Neuronal stem cell (in vitro differentiated cells): ENCODE measurements around the gene KIF26A.

Experiments used
- DNase-seq: peaks from one replicate; pipeline ENCODE4 v3.0.0-alpha.2; 2013; ENCODE audit warnings: low spot score
- H2AFZ ChIP-seq: one replicate; pipeline ENCODE4 v1.6.1; 2013; ENCODE audit warnings: mild to moderate bottlenecking, low read length, inconsistent platforms
- H2AK5ac ChIP-seq: 2 replicates; pipeline ENCODE4 v1.6.1; 2013; ENCODE audit warnings: low read depth, mild to moderate bottlenecking, inconsistent platforms, low read length, moderate library complexity, mixed read lengths
- H2BK120ac ChIP-seq: 2 replicates; pipeline ENCODE4 v1.6.1; 2013; ENCODE audit warnings: low read depth, mild to moderate bottlenecking, inconsistent platforms, low read length, moderate library complexity, mixed read lengths
- H2BK12ac ChIP-seq: one replicate; pipeline ENCODE4 v1.6.1; 2013; ENCODE audit warnings: low read length, inconsistent platforms
- H2BK15ac ChIP-seq: 2 replicates; pipeline ENCODE4 v1.6.1; 2013; ENCODE audit warnings: mild to moderate bottlenecking, low read length, inconsistent platforms, mixed read lengths
- H2BK5ac ChIP-seq: one replicate; pipeline ENCODE4 v1.6.1; 2013; ENCODE audit warnings: inconsistent platforms, mild to moderate bottlenecking, low read length, moderate library complexity
- H3K14ac ChIP-seq: one replicate; pipeline ENCODE4 v1.6.1; 2013; ENCODE audit warnings: low read length, inconsistent platforms
- H3K18ac ChIP-seq: 2 replicates; pipeline ENCODE4 v1.6.1; 2013; ENCODE audit warnings: low read length, inconsistent platforms
- H3K23ac ChIP-seq: 2 replicates; pipeline ENCODE4 v1.6.1; 2013; ENCODE audit warnings: low read depth, mild to moderate bottlenecking, mixed read lengths, low read length, inconsistent platforms; ENCODE audit not compliant: poor library complexity
- H3K27ac ChIP-seq: replicated peaks from 3 replicates; pipeline ENCODE4 v1.5.1; 2013; ENCODE audit warnings: low read length, inconsistent platforms
- H3K27me3 ChIP-seq, 3 experiments: 2 replicates each; pipeline ENCODE4 v1.6.1; 2013; ENCODE audit warnings: low read length in 3 of 3, mild to moderate bottlenecking in 2 of 3, inconsistent platforms in 1 of 3, low read depth in 1 of 3, mixed read lengths in 1 of 3, moderate library complexity in 1 of 3; ENCODE audit not compliant: control insufficient read depth in 3 of 3, insufficient read depth in 3 of 3
- H3K36me3 ChIP-seq, 2 donors: replicated peaks in 1 of 2; 2 replicates each; pipeline ENCODE4 v1.6.1; 2013; ENCODE audit warnings: low read length in 2 of 2; ENCODE audit not compliant: control insufficient read depth in 2 of 2, insufficient read depth in 2 of 2
- H3K4ac ChIP-seq: 2 replicates; pipeline ENCODE4 v1.6.1; 2013; ENCODE audit warnings: inconsistent platforms, mild to moderate bottlenecking, low read length, moderate library complexity
- H3K4me1 ChIP-seq, 2 donors: 1 replicate in 1 of 2; 2 replicates in 1 of 2; pipeline ENCODE4 v1.6.1; 2013; ENCODE audit warnings: low read length in 2 of 2, low read depth in 1 of 2; ENCODE audit not compliant: control insufficient read depth in 2 of 2, insufficient read depth in 1 of 2
- H3K4me2 ChIP-seq: one replicate; pipeline ENCODE4 v1.6.1; 2013; ENCODE audit warnings: mild to moderate bottlenecking, low read length, inconsistent platforms; ENCODE audit not compliant: insufficient read depth, poor library complexity, severe bottlenecking
- H3K4me3 ChIP-seq, 2 donors: 2 replicates each; pipeline ENCODE4 v1.5.1; 2013; ENCODE audit warnings: low read length in 2 of 2, mild to moderate bottlenecking in 2 of 2, inconsistent platforms in 1 of 2, moderate library complexity in 1 of 2
- H3K79me1 ChIP-seq: one replicate; pipeline ENCODE4 v1.6.1; 2013; ENCODE audit warnings: low read depth, mild to moderate bottlenecking, inconsistent platforms, low read length, moderate library complexity
- H3K9ac ChIP-seq: one replicate; pipeline ENCODE4 v1.6.1; 2013; ENCODE audit warnings: mild to moderate bottlenecking, low read depth, low read length, inconsistent platforms; ENCODE audit not compliant: poor library complexity
- H3K9me3 ChIP-seq, 2 donors: replicated peaks in 1 of 2; 2 replicates each; pipeline versions ENCODE3 to v1.6.1; 2013; ENCODE audit warnings: low read length in 2 of 2, mild to moderate bottlenecking in 2 of 2, inconsistent platforms in 1 of 2, low read depth in 1 of 2, mixed read lengths in 1 of 2, moderate library complexity in 1 of 2; ENCODE audit not compliant: control insufficient read depth in 2 of 2, insufficient read depth in 1 of 2
- H4K8ac ChIP-seq: one replicate; pipeline ENCODE4 v1.6.1; 2013; ENCODE audit warnings: low read depth, mild to moderate bottlenecking, inconsistent platforms, low read length, moderate library complexity
- H4K91ac ChIP-seq: one replicate; pipeline ENCODE4 v1.6.1; 2013; ENCODE audit warnings: low read length, low read depth, mild to moderate bottlenecking, inconsistent platforms; ENCODE audit not compliant: poor library complexity
- WGBS, 2 donors: extraction: QIAGEN DNeasy Blood & Tissue Kit; methylation state at CpG; one replicate each; pipeline ENCODE4 v1.1.7; 2013; ENCODE audit warnings: missing lambda C conversion rate in 2 of 2, mixed read lengths in 1 of 2; ENCODE audit not compliant: insufficient read length in 2 of 2, insufficient replicate concordance in 1 of 2; ENCODE audit errors: extremely low coverage in 2 of 2; 5-methylcytosine and 5-hydroxymethylcytosine counted together

The KIF26A gene

DNA sequence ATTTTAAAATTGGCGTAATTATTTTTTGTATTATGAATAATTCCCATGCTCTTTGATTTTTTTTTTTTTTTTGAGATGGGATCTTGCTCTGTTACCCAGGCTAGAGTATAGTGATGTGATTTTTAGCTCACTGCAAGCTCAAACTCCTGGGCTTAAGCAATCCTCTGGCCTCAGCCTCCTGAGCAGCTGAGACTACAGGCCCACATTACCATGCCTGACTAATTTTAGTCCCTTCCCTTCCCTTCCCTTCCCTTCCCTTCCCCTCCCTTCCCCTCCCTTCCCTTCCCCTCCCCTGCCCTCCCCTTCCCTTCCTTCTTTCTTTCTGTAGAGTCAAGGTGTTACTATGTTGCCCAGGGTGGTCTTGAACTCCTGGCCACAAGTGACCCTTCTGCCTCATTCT lies 9.4 kb upstream of the KIF26A start:
- Histone ChIP-seq H3K79me1 (no peaks in the 10 kb centered on the region), H3K4ac (no peak overlapping the region), H3K9ac (no peak overlapping the region), H2BK5ac (no peak overlapping the region), H2BK120ac (no peak overlapping the region), H2BK12ac (no peak overlapping the region), H2BK15ac (no peak overlapping the region), H3K9me3 (peaks cover 3 to 4% of the 10 kb centered on the region in 2 donors), H2AK5ac (no peak overlapping the region), H3K4me2 (no peak overlapping the region), H3K18ac (no peak overlapping the region), H4K91ac (no peak overlapping the region), H4K8ac (no peak overlapping the region), H3K27ac (no peak overlapping the region), H3K27me3 (peaks cover 0 to 19% (median 0%) of the 10 kb centered on the region in 3 experiments), H2AFZ (no peak overlapping the region), H3K36me3 (no peaks in the 10 kb centered on the region), H3K4me3 (no peak overlapping the region), H3K14ac (no peak overlapping the region), H3K23ac (no peak overlapping the region), H3K4me1 (no peaks in the 10 kb centered on the region)
- whole genome bisulfite sequencing, 2 donors = no CpG with 5 or more reads among the region's 1 CpG
- DNase-seq = no peak

DNA sequence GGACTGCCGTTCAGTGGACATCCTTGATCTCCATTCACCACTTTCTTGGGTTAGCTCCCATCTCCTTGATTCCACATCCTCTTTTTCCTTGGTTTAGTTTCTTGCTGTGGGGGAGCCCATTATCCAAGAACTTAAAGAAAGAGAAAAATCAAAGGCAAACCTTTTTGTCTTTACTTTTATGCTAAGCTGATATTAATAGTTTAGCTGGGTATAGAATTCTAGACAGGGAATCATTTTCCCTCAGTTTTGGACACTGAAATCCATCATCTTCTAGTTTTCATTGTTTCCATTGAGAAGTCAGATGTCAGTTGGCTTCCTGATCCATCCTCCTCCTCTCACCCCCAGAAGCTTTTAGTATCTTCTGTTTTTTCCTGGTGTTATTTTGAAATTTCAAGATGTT lies 8.8 kb upstream of the KIF26A start:
- no peak overlapping the region for H3K18ac ChIP-seq
- no peak overlapping the region for H2AFZ ChIP-seq
- H3K79me1 ChIP-seq = no peaks in the 10 kb centered on the region
- no peak overlapping the region for H2BK120ac ChIP-seq
- H3K4ac ChIP-seq = no peak overlapping the region
- H3K4me1 ChIP-seq = no peaks in the 10 kb centered on the region
- no peak overlapping the region for H2BK5ac ChIP-seq
- no peak overlapping the region for H3K23ac ChIP-seq
- no peak overlapping the region for H3K4me2 ChIP-seq
- H2BK12ac ChIP-seq = no peak overlapping the region
- no peak overlapping the region for H3K9ac ChIP-seq
- no peak for DNase-seq
- no peak overlapping the region for H4K91ac ChIP-seq
- H2AK5ac ChIP-seq = no peak overlapping the region
- no peak overlapping the region for H3K14ac ChIP-seq
- H3K27me3 ChIP-seq = peaks cover 0 to 25% (median 0%) of the 10 kb centered on the region in 3 experiments
- H3K9me3 ChIP-seq = peaks cover 3 to 4% of the 10 kb centered on the region in 2 donors
- no peak overlapping the region for H3K4me3 ChIP-seq
- no peaks in the 10 kb centered on the region for H3K36me3 ChIP-seq
- H3K27ac ChIP-seq = no peak overlapping the region
- WGBS, 2 donors = no CpG with 5 or more reads among the region's 1 CpG
- H2BK15ac ChIP-seq = no peak overlapping the region
- no peak overlapping the region for H4K8ac ChIP-seq

DNA sequence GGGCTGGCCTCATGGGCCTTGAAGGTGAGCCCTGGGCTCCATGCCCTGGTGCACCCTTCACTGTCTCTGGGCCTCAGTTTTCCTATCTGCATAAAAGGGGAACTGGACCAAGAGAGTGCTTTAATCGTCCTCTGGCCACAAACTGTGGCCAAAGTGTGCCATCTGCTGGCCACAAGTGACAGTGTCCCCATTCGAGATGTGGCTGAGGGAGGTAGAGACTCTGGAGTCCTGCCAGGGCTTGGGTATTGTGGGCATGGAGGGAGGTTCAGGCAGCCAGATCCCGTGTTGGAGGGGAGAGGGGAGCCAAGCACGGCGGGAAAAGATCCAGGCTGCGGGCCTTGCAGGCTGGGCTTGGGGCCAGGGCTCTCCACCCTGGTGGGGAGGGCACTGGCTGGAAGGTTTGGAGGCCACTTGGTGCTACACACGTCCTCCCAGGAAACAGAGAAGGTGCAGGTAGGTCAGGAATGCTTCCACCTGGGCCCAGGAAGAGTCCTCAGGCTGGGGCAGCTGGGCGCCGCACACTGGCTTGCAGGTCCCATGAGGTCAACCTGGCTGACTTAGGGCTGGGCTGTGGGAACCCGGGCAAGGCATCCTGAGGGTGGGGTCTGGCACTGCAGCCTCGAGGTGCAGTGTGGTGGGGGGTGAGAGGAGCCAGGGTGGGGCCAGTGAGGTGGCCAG lies 7.3 kb upstream of the KIF26A start:
- Histone ChIP-seq H3K36me3 (no peaks in the 10 kb centered on the region), H3K27ac (no peak overlapping the region), H2BK15ac (no peak overlapping the region), H3K14ac (no peak overlapping the region), H2AFZ (no peak overlapping the region), H4K91ac (no peak overlapping the region), H2BK120ac (no peak overlapping the region), H3K4me3 (no peak overlapping the region), H3K4me2 (no peak overlapping the region), H3K79me1 (no peaks in the 10 kb centered on the region), H3K4me1 (peaks cover 7 to 9% of the 10 kb centered on the region in 2 donors), H3K18ac (peak overlapping the region; percentile 19), H3K23ac (no peak overlapping the region), H3K4ac (no peak overlapping the region), H2BK5ac (no peak overlapping the region), H2BK12ac (no peak overlapping the region), H4K8ac (no peak overlapping the region), H3K27me3 (peaks cover 6 to 40% (median 10%) of the 10 kb centered on the region in 3 experiments), H3K9ac (no peak overlapping the region), H2AK5ac (peak overlapping the region; percentile 14), H3K9me3 (peaks cover 3 to 4% of the 10 kb centered on the region in 2 donors)
- no CpG with 5 or more reads among the region's 11 CpGs for WGBS, 2 donors
- no peak for DNase-seq

DNA sequence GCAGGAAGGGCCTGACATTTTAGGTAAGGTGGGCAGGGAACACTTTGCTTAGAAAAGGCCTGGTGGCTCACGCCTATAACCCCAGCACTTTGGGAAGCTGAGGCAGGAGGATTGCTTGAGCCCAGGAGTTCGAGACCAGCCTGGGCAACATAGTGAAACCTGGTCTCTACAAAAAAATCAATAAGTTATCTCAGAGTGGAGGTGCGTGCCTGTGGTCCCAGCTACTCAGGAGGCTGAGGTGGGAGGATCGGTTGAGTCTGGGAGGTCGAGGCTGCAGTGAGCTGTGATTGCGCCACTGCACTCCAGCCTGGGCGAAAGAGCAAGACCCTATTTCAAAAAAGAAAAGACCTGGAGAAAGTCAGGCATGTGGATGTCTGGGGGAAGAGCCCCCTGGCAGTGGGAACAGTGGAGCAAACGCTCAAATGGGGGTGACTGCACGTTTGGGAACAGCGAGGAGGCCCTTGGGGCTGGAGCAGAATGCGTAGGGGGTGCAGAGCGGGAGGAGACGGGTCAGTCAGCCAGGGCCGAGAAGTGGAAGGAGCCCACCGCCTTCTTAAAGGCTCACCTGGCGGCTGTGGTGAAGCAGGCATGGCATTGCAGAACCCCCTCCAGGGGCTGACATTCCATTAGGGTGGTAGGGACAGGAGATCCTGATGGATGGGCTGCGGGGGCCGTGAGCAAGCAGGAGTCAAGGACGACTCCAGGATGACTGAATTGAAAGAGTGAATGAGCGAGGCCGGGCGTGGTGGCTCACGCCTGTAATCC lies 6.2 kb upstream of the KIF26A start:
- Histone ChIP-seq H3K23ac (no peak overlapping the region), H4K8ac (no peak overlapping the region), H3K14ac (no peak overlapping the region), H3K27me3 (peaks cover 14 to 49% (median 19%) of the 10 kb centered on the region in 3 experiments), H3K4me2 (no peak overlapping the region), H3K27ac (no peak overlapping the region), H2BK5ac (no peak overlapping the region), H2BK12ac (no peak overlapping the region), H3K4ac (no peak overlapping the region), H3K79me1 (no peaks in the 10 kb centered on the region), H3K9ac (no peak overlapping the region), H3K36me3 (no peaks in the 10 kb centered on the region), H3K18ac (no peak overlapping the region), H2BK120ac (no peak overlapping the region), H3K9me3 (peaks cover 3 to 4% of the 10 kb centered on the region in 2 donors), H4K91ac (no peak overlapping the region), H2BK15ac (no peak overlapping the region), H2AFZ (no peak overlapping the region), H3K4me3 (no peak overlapping the region), H3K4me1 (peaks cover 9 to 15% of the 10 kb centered on the region in 2 donors), H2AK5ac (no peak overlapping the region)
- WGBS, 2 donors = no CpG with 5 or more reads among the region's 23 CpGs
- DNase-seq = no peak
